SK-N-SH treated with all-trans-retinoic acid at 6 μM for 48 hours (cell line): ENCODE results near the gene TNFSF13B.

Experiments used
- CREB5 ChIP-seq: fragments of 250-450 bp; sonication (Bioruptor Pico); IDR thresholded peaks from 2 replicates; pipeline ENCODE4 v1.5.1; 2020; ENCODE audit warnings: low read depth, mild to moderate bottlenecking, moderate library complexity
- GLIS3 ChIP-seq: fragments of 250-450 bp; sonication (Bioruptor Pico); IDR thresholded peaks from 2 replicates; pipeline ENCODE4 v1.5.0; 2020; ENCODE audit warnings: mild to moderate bottlenecking, moderate library complexity
- PATZ1 ChIP-seq: fragments of 250-450 bp; sonication (Bioruptor Pico); IDR thresholded peaks from 2 replicates; pipeline ENCODE4 v1.8.0; 2020; ENCODE audit warnings: mild to moderate bottlenecking, moderate library complexity, borderline replicate concordance
- ZC3H10 ChIP-seq: fragments of 250-450 bp; sonication (Bioruptor Pico); IDR thresholded peaks from 2 replicates; pipeline ENCODE4 v1.5.1; 2021; ENCODE audit warnings: mild to moderate bottlenecking, moderate library complexity
- ZFP3 ChIP-seq: fragments of 250-450 bp; sonication (Bioruptor Pico); IDR thresholded peaks from 2 replicates; pipeline ENCODE4 v1.5.0; 2020; ENCODE audit warnings: mild to moderate bottlenecking, moderate library complexity

- TF ChIP-seq ZFP3 (CRISPR knock-in tag) = no peak
- TF ChIP-seq CREB5 = no peak
- no peak for TF ChIP-seq GLIS3
- TF ChIP-seq PATZ1 = no peak
- TF ChIP-seq ZC3H10 (CRISPR knock-in tag) = no peak
These were observed 4.1 kb downstream of the TNFSF13B start for GRCh38 chr13:108273429-108274118.
